Dedifferentiated amniotic fluid mesenchymal stem cell (primary cell): ENCODE measurements around the gene TSPAN8.
"Not testable (repeated sequence)": the region's sequence is repeated elsewhere in the genome, so short reads cannot be mapped to it uniquely, and the experiment has no call there.

Experiments
- DNase-seq: peaks from one replicate; pipeline ENCODE4 v3.0.0-alpha.2; 2016; ENCODE audit errors: extremely low spot score

Gene TSPAN8

DNA sequence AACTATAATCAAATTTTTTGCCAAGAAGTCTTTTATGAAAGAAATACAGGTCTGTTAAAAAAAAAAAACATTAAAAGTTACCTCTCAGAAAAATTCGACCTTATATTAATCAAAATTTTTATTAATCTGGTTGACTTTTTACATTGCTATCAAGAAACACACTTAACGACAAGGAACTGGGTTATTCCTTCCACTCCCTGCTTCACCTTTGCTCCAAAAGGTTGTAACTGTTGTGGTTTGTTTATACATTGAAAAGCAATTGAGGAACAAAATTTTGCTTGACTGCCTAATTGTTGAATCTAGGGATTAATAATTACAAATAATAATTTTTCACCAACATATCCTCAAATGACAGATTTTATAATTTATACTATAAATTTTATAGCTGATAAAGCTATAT, 28.4 kb downstream of the TSPAN8 start:
- DNase-seq = no peak

DNA sequence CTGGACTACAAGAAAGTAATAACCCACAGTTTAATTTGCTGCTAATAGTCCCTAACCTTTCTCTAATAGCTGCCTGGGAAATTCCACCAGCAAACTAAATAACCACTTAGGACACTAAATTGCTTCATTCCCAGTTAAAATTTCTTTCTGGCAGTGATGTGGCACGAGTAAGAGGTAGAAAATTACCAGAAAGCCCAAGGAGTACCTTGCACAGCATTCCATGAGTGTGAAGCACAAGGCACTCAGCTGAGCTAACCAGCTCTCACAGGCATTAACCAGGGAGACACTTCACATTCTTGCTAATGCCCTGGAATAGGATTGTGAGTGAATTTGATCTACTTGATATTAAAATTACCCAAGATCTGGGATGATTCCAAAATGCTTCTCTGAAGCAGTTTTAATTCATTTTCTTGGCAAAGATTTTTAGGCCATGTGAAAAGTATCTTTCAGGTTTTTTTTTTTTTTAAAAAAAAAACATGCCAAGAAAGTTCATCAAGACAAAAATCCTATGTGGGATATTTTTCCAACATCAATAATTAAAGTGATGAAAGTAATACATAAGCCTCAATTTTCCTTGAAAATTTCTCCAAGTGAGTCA, 29.5 kb downstream of the TSPAN8 start:
- DNase-seq = no peak

DNA sequence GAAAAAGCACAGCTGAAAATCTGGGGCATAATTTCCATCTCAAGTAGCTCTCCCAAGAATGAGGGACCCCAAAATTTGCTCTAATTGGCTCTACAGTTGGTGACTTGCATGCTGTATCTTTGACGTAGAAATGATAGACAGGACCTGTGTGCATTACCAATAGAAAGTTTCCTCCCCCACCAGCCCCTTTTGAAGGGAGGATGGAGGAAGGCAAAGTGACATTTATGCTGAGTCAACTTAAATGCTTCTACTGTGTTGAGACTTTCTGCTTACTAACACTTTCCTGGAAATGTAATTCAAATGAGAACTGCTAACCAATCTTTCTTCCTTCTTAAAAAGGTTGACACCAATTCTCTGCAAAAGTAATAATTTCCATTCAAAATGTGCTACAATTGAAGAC, 31.9 kb downstream of the TSPAN8 start:
- no peak for DNase-seq

DNA sequence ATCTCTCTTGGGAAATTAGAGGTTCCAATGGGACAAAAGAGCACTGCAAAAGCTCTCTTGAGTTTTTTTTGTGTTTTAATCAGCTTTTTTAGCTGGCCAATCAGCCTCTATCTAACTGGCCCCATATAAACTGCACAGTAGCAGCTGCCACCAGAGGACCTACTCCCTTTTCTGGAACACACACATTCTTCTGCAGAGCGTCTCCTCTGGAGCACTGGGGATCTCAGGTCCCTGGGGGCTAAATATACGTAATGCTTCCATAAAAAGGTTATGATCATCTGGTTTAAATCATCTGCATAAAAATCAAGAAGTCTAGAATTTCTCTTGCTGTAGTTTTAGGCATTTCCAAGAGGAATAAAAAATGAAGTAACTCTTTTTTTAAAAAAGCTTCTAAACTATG, 32.3 kb downstream of the TSPAN8 start:
- no peak for DNase-seq

DNA sequence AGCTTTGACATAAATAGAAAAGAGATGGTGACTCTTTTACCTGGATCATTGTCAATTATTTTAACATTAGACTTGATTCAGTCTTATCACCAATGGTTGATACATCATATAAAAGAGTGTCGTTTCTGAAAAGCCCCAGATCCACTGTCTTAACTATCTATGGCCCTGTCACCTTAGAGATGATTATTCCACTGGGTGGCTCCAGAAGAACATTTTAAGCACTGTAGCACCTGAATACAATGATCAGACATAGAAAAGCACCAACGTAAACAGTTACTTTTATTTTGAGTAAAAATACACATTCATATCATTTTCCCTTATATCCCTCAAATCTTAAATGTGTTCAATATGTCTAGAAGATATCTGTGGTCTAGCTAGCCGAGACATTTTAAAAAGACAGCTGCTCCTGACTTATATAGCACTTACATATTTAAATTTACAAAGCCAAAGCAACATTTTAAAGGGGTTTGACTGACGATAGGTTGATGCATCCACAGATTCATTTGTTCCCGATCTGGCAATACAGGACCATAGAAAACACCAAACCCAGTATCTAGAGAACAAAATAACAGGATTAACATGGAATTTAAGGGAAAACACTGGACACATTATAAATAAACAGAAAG, 32.9 kb downstream of the TSPAN8 start:
- no peak for DNase-seq

DNA sequence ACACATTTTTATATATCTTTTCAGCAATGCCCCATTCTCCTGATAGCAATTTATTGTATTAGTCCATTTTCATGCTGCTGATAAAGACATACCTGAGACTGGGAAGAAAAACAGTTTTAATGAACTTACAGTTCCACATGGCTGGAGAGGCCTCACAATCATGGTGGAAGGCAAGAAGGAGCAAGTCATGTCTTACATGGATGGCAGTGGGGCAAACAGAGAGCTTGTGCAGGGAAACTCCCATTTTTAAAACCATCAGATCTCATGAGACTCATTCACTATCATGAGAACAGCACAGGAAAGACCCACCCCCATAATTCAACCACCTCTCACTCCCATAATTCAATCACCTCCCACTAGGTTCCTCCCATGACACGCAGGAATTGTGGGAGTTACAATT, 44.7 kb downstream of the TSPAN8 start:
- not testable (repeated sequence) for DNase-seq

DNA sequence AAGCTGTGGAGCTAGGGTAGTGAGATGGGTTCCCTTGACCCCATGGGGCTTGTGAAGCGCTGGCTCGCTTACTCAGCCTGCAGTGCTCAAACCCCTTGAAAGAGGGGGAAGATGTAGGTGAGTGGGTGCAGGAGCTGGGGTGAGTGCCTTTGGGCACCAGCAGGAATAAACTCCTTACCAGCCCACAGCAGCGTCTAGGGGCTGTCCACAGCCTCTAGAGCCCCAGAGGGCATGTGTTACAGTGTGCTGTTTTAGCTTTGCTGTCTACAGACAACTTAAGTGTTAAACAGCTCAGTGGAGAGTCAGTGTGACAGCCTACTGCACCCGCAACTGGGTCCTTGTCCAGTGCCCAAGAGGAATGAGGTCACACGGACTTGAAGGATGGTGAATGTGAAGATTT, 48.0 kb downstream of the TSPAN8 start:
- DNase-seq = no peak

DNA sequence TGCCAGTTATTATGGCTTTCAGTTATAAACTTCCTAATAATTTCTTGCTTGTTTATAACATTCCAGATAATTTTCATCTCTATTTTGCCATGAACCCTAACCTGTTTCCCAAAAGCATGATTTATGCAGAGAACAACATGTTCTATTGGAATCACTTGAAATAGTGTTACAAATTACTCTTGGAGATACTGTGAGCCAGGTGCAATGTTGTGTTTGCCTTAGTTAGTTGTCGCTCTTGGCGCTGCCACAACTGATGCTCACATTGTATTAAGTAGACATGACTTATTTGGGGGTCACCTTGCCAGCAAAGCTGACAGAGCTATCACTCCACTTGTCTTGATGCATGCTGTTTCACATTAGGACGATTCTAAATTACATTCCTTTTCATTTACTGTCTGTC, 49.4 kb downstream of the TSPAN8 start:
- DNase-seq = no peak

DNA sequence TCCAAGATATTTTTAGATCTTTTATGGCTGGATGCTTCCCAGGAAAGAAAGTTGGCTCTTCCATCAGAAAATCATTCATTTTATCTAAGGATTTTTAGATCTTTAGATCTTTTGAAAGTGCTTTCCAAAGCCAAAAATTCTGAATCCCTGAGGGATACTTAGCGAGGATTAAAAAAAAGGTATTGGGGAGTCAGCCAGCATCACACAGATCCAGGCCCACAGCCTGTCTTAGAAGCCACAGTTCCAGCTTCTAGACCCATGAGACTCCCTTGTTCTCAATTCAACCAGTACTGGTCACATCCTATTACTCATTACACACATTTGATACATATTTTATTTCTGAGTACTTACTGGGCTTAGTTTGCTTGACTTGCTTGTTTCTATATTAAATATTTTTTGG, 49.9 kb downstream of the TSPAN8 start:
- no peak for DNase-seq

DNA sequence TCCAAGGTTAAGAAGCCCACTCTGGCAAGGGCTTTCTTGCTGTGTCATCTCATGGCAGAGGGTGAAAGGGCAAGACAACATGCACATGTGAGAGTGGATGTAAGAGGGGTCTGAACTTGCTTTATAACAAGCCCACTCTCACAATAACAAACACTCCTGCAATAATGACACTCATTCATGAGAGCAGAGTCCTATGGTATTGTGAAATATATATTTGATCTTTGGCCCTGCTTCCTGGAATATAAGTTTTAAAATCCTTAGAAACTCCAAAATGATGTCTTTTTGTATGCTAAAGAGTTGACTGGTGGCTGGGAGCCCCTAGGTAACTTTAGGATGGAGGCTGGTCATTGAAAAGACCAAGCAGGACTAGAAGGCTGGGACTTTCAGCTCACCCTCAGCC, 51.8 kb downstream of the TSPAN8 start:
- DNase-seq = no peak

DNA sequence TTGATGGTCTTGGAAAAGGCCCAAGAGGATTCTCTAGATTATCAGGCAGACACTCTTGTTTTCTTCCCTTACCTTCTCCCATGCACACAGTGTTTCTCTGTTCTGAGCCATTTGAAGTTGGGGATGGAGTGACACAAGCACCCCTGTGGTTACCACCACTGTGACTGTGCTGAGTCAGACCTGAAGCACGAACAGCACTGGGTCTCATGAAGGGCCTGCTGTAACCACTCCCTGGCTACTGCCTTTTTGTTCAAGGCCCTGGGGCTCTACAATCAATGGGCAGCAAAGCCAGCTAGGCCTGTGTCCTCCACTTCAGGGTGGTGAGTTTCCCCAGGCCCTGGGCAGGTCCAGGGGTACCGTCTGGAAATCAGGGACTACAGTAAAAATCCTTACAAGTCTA, 65.5 kb downstream of the TSPAN8 start:
- DNase-seq = no peak

DNA sequence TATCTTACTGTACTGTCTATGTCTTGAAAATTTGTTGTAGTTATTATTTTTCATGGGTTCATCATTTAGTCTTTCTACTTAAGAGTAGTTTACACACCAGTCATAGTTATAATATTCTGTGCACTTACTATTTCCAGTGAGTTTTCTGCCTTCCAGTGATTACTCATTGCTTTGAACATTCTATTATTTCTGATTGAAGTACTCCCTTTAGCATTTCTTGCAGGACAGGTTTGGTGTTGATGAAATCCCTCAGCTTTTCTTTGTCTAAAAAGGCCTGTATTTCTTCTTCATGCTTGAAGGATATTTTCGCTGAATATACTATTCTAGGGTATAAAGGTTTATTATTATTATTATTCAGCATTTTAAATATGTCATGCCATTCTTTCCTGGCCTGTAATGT, 66.8 kb downstream of the TSPAN8 start:
- no peak for DNase-seq

DNA sequence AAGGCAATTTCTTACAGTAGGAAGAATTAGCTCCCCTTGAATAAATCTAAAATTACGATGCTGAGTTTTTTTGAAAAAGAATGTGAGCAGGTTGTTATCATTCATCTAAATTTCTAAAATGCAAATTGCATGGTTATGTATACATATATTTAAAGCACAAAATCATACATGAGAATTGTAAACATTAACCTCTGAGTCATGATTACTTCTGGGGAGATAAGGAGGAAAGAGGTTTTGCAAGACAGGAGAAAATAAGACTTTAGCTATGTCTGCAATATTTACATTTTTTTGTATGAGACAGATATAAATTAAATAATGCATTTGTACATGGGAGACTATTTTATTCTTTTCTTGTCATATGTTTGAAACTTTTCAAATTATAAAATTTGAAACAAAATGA, 72.2 kb downstream of the TSPAN8 start:
- DNase-seq = no peak

DNA sequence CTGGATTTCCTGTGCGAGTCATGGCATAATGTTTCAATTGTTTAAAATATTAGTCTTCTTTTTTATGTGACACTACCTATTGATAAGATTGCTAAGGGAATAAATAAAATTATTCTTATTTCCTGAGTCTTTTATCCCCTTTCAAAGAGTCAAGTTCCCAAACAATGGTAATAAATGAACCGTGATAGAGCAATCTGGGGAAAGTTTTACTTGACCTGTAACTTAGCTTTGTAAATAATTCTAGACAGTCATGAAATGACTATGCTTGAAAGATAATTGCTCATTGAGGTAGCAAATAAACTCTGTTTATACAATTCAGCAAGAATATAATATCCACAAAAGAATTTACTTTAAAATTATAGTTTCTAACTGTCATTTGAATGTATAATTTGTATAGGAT, 82.1 kb downstream of the TSPAN8 start:
- no peak for DNase-seq
